Spleen (tissue), 7 donors: ENCODE results near the gene GNB1.

Experiments used
- CTCF ChIP-seq, 11 experiments: fragments of 200-600 bp in 7 of 11; fragments of 450-650 bp in 4 of 11; sonication (generic) in 4 of 11; IDR thresholded peaks in 8 of 11; conservative IDR thresholded peaks in 3 of 11; 1 replicate in 7 of 11; 2 replicates in 4 of 11; pipeline versions ENCODE4 v1.4.0 to v1.8.0; 2016 to 2021; ENCODE audit warnings: antibody characterized with exemption in 11 of 11, inconsistent platforms in 4 of 11, mild to moderate bottlenecking in 1 of 11
- POLR2A ChIP-seq, 3 donors: fragments of 450-650 bp; IDR thresholded peaks; one replicate each; pipeline ENCODE4 v1.5.1; 2017; ENCODE audit warnings: antibody characterized with exemption in 3 of 3, mild to moderate bottlenecking in 1 of 3
- POLR2AphosphoS5 ChIP-seq, 3 donors: sonication (generic); formaldehyde crosslinking; IDR thresholded peaks; one replicate each; pipeline ENCODE4 v1.5.1; 2017; ENCODE audit warnings: antibody characterized with exemption in 3 of 3
- donor health status: DM: no; HTN: no; CAD: no; lungs with moderate emphysema.
- donor health status: DM: no; HTN: no; CAD: no.
- donor health status: DM: no; HTN: no; CAD: no.

- TF ChIP-seq CTCF (IDR thresholded peaks at IDR 0.05 in 8 of 11, conservative IDR thresholded peaks at IDR 0.05 in 3 of 11): no peak
- no peak for TF ChIP-seq POLR2A (IDR thresholded peaks at IDR 0.05)
- no peak for TF ChIP-seq POLR2AphosphoS5 (IDR thresholded peaks at IDR 0.05)
Measured at GRCh38 chr1:1771096-1771495, 119.8 kb downstream of the GNB1 start.
